GM23248 (cell line): ENCODE results near the gene TEX53.

Source experiments
- EZH2 ChIP-seq: fragments of 200-600 bp; sonication (generic); IDR thresholded peaks from 2 replicates; pipeline ENCODE4 v1.6.1; 2018; ENCODE audit warnings: antibody characterized with exemption, mild to moderate bottlenecking; ENCODE audit not compliant: insufficient read depth, poor library complexity, severe bottlenecking
- EZH2phosphoT487 ChIP-seq: fragments of 200-600 bp; sonication (generic); IDR thresholded peaks from 2 replicates; pipeline ENCODE4 v1.6.1; 2018; ENCODE audit warnings: antibody characterized with exemption, moderate library complexity, mild to moderate bottlenecking, low read depth; ENCODE audit not compliant: insufficient read depth

DNA sequence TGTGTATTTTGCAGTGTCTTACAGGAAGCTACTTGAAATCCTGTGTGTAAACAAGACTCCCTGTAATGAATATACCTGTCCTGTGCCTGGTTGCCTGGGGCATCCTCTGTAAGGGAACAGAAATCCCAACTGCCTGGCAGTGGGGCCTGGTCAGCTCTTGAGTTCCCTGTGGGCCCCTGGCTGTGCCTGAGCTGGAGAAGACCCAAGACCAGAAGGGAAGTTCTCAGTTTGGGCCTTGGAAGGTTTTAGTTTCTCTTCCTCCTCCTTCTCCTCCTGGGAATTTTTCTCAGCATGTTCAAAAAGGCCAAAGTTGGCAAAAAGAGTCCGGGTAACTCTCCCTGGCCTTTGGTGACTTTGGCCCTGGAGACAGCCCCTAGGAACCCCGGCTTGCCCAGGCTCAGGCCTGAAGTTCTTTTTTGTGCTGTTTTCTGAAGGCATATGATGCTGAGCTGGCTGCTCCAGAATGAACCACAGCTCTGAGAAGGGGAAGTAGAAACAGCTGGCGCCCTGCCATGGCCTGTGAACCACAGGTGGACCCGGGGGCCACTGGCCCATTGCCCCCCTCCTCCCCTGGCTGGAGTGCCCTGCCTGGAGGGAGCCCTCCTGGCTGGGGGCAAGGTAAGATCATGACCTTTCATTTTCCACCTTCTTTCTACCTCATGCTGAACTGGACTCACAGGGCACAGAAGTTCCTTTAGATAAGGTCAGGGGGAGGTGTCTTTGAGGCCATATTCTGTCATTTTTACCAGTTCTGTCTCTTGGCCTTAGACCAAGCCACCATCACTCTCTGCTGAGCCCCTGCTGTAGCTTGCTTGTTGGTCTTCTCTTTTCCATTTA lies 40.7 kb downstream of the TEX53 start:
- TF ChIP-seq EZH2 (no peak), EZH2phosphoT487 (no peak)
